K562 (cell line): ENCODE results near the gene COQ2. TPM values are rescaled to one million over a fixed set of nuclear protein-coding genes. Genes with fewer than 3 reads are reported as not detected.
"Not testable (repeated sequence)": the region's sequence is repeated elsewhere in the genome, so short reads cannot be mapped to it uniquely, and the experiment has no call there.

Source experiments
- ATAC-seq: fragments of 200-7000 bp; cut with Tn5 transposase; 3 replicates; pipeline ENCODE4 v1.9.1; 2020; ENCODE audit warnings: moderate library complexity
- BruUV-seq: library from RNA; stranded (reverse); fragments of 400-500 nt; replicated peaks from 2 replicates; lab custom pipeline; 2021; lab: Mats Ljungman, UMichigan
- CTCF ChIA-PET: fragments of 300-600 bp; formaldehyde crosslinking; extraction: SDS; loops from one replicate; lab custom pipeline; 2021; ENCODE audit warnings: low intra/inter-chr PET ratio; lab: Yijun Ruan, JAX
- POLR2A ChIA-PET: fragments of 300-600, 350-650 bp; sonication (Branson Sonifier 250); formaldehyde crosslinking; extraction: SDS; loops from one replicate; lab custom pipeline; 2021; ENCODE audit warnings: antibody characterized with exemption, inconsistent platforms; lab: Yijun Ruan, JAX
- DNase-seq, 4 experiments: peaks; one replicate each; pipeline versions ENCODE4 v3.0.0 to v3.0.0-alpha.2; 2011 to 2018; ENCODE audit warnings: low spot score in 3 of 4, mixed read lengths in 3 of 4; ENCODE audit errors: extremely low read depth in 1 of 4
- FAIRE-seq: peaks from 2 replicates; lab custom pipeline; 2011; peaks lifted over from hg19 to GRCh38; lab: Jason Lieb, UNC
- H2AFZ ChIP-seq: 2 replicates; pipeline ENCODE4 v1.6.0; 2011; ENCODE audit warnings: low read depth, low read length, control low read depth, inconsistent platforms
- H3K27ac ChIP-seq: fragments of 200-600 bp; 3 replicates; pipeline ENCODE4 v1.8.0; 2011; ENCODE audit warnings: low read depth, mild to moderate bottlenecking, control low read depth, inconsistent platforms, low read length, moderate library complexity, mixed read lengths; ENCODE audit errors: extremely low read depth
- H3K27me3 ChIP-seq, 2 experiments: fragments of 300-600 bp in 1 of 2; 2 replicates in 1 of 2; 3 replicates in 1 of 2; pipeline versions ENCODE4 v1.6.0 to v1.8.0; 2011; ENCODE audit warnings: inconsistent platforms in 2 of 2, low read length in 2 of 2, mild to moderate bottlenecking in 1 of 2, mixed read lengths in 1 of 2, moderate library complexity in 1 of 2; ENCODE audit not compliant: control insufficient read depth in 2 of 2, insufficient read depth in 2 of 2
- H3K36me3 ChIP-seq: fragments of 300-600 bp; 3 replicates; pipeline ENCODE4 v1.8.0; 2011; ENCODE audit warnings: mild to moderate bottlenecking, low read length, inconsistent platforms; ENCODE audit not compliant: control insufficient read depth, insufficient read depth
- H3K4me1 ChIP-seq, 2 experiments: fragments of 200-600 bp in 1 of 2; replicated peaks in 1 of 2; 2 replicates in 1 of 2; 3 replicates in 1 of 2; pipeline versions ENCODE4 v1.5.1 to v1.8.0; 2011; ENCODE audit warnings: inconsistent platforms in 2 of 2, low read length in 2 of 2, mild to moderate bottlenecking in 1 of 2, mixed read lengths in 1 of 2, moderate library complexity in 1 of 2; ENCODE audit not compliant: control insufficient read depth in 2 of 2, insufficient read depth in 2 of 2
- H3K4me2 ChIP-seq: 2 replicates; pipeline ENCODE4 v1.6.1; 2011; ENCODE audit warnings: low read length, control low read depth, inconsistent platforms, mixed read lengths; ENCODE audit not compliant: insufficient read depth
- H3K4me3 ChIP-seq: fragments of 200-600 bp; sonication (generic), shearing (Covaris generic); 2 replicates; pipeline ENCODE4 v1.5.1; 2016; ENCODE audit warnings: control low read depth, inconsistent platforms
- H3K79me2 ChIP-seq: fragments of 200-600 bp; 3 replicates; pipeline ENCODE4 v1.8.0; 2011; ENCODE audit warnings: low read length, inconsistent platforms; ENCODE audit not compliant: control insufficient read depth, insufficient read depth
- H3K9ac ChIP-seq, 2 experiments: 2 replicates each; pipeline versions ENCODE4 v1.6.0 to v1.6.1; 2011; ENCODE audit warnings: low read depth in 2 of 2, low read length in 2 of 2, control low read depth in 1 of 2, inconsistent platforms in 1 of 2, mild to moderate bottlenecking in 1 of 2, mixed read lengths in 1 of 2; ENCODE audit not compliant: insufficient read depth in 1 of 2
- H3K9me1 ChIP-seq: one replicate; pipeline ENCODE4 v1.6.0; 2011; ENCODE audit warnings: inconsistent platforms, mild to moderate bottlenecking, low read length, moderate library complexity; ENCODE audit not compliant: control insufficient read depth, insufficient read depth
- H3K9me3 ChIP-seq: replicated peaks from 2 replicates; pipeline ENCODE4 v1.5.1; 2011; ENCODE audit warnings: low read depth, low read length, inconsistent platforms; ENCODE audit not compliant: control insufficient read depth, insufficient read depth
- H4K20me1 ChIP-seq: replicated peaks from 2 replicates; pipeline ENCODE4 v1.6.1; 2011; ENCODE audit warnings: low read length, inconsistent platforms, mixed read lengths; ENCODE audit not compliant: control insufficient read depth, insufficient read depth
- ZNF324 ChIP-seq: fragments of 250-450 bp; sonication (Bioruptor Pico); IDR thresholded peaks from 2 replicates; pipeline ENCODE4 v1.4.0; 2020; ENCODE audit warnings: mild to moderate bottlenecking
- WGBS: fragments of 100-300 bp; shearing (Covaris generic); methylation state at CpG from one replicate; pipeline ENCODE4 v1.1.6; 2016; ENCODE audit warnings: low coverage, mixed read lengths; ENCODE audit not compliant: insufficient coverage; ENCODE audit errors: missing lambda C conversion rate; 5-methylcytosine and 5-hydroxymethylcytosine counted together
- in situ Hi-C: fragments of 300-500 bp; cut with MboI; formaldehyde crosslinking; loops from 4 replicates; pipeline ENCODE4 v1.15.0; 2018; ENCODE audit warnings: inconsistent platforms, mixed read lengths
- intact Hi-C: fragments of 100-400 bp; cut with micrococcal nuclease; formaldehyde crosslinking; loops from 2 replicates; pipeline ENCODE4 v1.14.2; 2022
- polyA plus RNA-seq, 8 experiments: library from polyadenylated mRNA; depleted of rRNA in 4 of 8; stranded (reverse) in 5 of 8; unstranded in 3 of 8; fragments of >200 nt; fragmentation: Nextera tagmentation in 2 of 8; fragmentation: Illumina TruSeq in 1 of 8; extraction: Ambion mirVana in 2 of 8; extraction: Trizol in 1 of 8; gene quantifications; 2 replicates each; pipeline versions ENCODE4 v1.2.1 to v1.2.3, GENCODE V29; 2011 to 2014; ENCODE audit warnings: inconsistent platforms in 1 of 8, missing spikeins in 1 of 8
- total RNA-seq, 7 experiments: library from RNA; depleted of rRNA in 6 of 7; stranded (reverse); fragments of >200 nt in 6 of 7; fragmentation: Illumina TruSeq in 2 of 7; extraction: Trizol in 2 of 7; gene quantifications; 2 replicates each; pipeline versions ENCODE4 v1.2.1 to v1.2.3, GENCODE V29; 2011 to 2021; ENCODE audit warnings: low replicate concordance in 1 of 7
- TF ChIP-seq, protein P1 (sequence below): sonication (generic); formaldehyde crosslinking; IDR thresholded peaks from 2 replicates; pipeline ENCODE4 v1.8.0; 2023; ENCODE audit warnings: mild to moderate bottlenecking, missing genetic modification reagents
- TF ChIP-seq, protein P2 (sequence below): IDR thresholded peaks from 2 replicates; pipeline ENCODE4 v1.6.1; 2012; ENCODE audit warnings: low read depth, low read length, improper control_type of control experiment, borderline replicate concordance
- TF ChIP-seq, protein P3 (sequence below): fragments of 450-650 bp; IDR thresholded peaks from 2 replicates; pipeline ENCODE4 v1.7.0; 2016; ENCODE audit warnings: borderline replicate concordance

The COQ2 gene
- total and polyA plus RNA-seq, 9 of the 15 experiments (the other 6 are each of a cell fraction or from before 2014, with no cell fraction given) = 1.9 to 13.5 (median 11.8) TPM

DNA sequence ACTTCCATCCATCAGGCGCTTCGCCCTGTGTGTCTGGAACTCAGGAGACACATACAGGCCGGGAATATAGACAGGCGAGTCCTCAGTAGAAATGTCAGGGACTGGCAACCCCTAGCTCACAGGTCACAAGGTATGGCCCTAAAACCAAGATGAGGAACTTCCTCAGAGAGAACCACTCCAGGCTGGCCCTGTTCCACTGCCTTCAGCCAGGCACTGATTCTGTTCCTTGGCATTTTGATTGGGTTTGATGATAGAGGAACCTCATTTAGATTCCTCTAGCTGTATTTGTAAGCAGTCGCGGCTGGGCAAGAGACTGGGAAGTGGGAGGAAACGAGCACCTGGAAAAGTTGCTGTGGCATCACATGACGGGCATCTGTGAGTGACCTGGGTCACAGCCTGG lies 41.9 kb upstream of the COQ2 start:
- no peaks in the 10 kb centered on the region for H3K79me2 ChIP-seq
- no peaks in the 10 kb centered on the region for H4K20me1 ChIP-seq
- no peak overlapping the region for H3K4me2 ChIP-seq
- DNase-seq = no peak
- no peak overlapping the region for H2AFZ ChIP-seq
- H3K9me1 ChIP-seq = no peaks in the 10 kb centered on the region
- in situ Hi-C loops = no loop called here
- POLR2A ChIA-PET = interaction anchor here (0.8 kb wide), 1 partner anchor 12 kb away, joined by 4 read pairs; no protein-coding TSS in a partner anchor
- no TSS peak for BruUV-seq
- FAIRE-seq = no peak
- intact Hi-C loops = no loop called here
- H3K27ac ChIP-seq = no peak overlapping the region
- no peak overlapping the region for H3K9ac ChIP-seq
- H3K36me3 ChIP-seq = no peaks in the 10 kb centered on the region
- TF ChIP-seq, protein P1, sequence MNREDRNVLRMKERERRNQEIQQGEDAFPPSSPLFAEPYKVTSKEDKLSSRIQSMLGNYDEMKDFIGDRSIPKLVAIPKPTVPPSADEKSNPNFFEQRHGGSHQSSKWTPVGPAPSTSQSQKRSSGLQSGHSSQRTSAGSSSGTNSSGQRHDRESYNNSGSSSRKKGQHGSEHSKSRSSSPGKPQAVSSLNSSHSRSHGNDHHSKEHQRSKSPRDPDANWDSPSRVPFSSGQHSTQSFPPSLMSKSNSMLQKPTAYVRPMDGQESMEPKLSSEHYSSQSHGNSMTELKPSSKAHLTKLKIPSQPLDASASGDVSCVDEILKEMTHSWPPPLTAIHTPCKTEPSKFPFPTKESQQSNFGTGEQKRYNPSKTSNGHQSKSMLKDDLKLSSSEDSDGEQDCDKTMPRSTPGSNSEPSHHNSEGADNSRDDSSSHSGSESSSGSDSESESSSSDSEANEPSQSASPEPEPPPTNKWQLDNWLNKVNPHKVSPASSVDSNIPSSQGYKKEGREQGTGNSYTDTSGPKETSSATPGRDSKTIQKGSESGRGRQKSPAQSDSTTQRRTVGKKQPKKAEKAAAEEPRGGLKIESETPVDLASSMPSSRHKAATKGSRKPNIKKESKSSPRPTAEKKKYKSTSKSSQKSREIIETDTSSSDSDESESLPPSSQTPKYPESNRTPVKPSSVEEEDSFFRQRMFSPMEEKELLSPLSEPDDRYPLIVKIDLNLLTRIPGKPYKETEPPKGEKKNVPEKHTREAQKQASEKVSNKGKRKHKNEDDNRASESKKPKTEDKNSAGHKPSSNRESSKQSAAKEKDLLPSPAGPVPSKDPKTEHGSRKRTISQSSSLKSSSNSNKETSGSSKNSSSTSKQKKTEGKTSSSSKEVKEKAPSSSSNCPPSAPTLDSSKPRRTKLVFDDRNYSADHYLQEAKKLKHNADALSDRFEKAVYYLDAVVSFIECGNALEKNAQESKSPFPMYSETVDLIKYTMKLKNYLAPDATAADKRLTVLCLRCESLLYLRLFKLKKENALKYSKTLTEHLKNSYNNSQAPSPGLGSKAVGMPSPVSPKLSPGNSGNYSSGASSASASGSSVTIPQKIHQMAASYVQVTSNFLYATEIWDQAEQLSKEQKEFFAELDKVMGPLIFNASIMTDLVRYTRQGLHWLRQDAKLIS (CRISPR knock-in tag) = no peak
- TF ChIP-seq, protein P2, sequence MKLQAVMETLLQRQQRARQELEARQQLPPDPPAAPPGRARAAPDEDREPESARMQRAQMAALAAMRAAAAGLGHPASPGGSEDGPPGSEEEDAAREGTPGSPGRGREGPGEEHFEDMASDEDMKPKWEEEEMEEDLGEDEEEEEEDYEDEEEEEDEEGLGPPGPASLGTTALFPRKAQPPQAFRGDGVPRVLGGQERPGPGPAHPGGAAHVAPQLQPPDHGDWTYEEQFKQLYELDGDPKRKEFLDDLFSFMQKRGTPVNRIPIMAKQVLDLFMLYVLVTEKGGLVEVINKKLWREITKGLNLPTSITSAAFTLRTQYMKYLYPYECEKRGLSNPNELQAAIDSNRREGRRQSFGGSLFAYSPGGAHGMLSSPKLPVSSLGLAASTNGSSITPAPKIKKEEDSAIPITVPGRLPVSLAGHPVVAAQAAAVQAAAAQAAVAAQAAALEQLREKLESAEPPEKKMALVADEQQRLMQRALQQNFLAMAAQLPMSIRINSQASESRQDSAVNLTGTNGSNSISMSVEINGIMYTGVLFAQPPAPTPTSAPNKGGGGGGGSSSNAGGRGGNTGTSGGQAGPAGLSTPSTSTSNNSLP = no peak
- TF ChIP-seq, protein P3, sequence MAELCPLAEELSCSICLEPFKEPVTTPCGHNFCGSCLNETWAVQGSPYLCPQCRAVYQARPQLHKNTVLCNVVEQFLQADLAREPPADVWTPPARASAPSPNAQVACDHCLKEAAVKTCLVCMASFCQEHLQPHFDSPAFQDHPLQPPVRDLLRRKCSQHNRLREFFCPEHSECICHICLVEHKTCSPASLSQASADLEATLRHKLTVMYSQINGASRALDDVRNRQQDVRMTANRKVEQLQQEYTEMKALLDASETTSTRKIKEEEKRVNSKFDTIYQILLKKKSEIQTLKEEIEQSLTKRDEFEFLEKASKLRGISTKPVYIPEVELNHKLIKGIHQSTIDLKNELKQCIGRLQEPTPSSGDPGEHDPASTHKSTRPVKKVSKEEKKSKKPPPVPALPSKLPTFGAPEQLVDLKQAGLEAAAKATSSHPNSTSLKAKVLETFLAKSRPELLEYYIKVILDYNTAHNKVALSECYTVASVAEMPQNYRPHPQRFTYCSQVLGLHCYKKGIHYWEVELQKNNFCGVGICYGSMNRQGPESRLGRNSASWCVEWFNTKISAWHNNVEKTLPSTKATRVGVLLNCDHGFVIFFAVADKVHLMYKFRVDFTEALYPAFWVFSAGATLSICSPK = no peak
- TF ChIP-seq ZNF324 (CRISPR knock-in tag) = no peak
- H3K27me3 ChIP-seq = peaks cover 26 to 27% of the 10 kb centered on the region in 2 experiments; a peak in 4 of 5 replicates
- no peaks in the 10 kb centered on the region for H3K9me3 ChIP-seq
- ATAC-seq = no peak
- H3K4me3 ChIP-seq = no peak overlapping the region
- WGBS = 1% methylated on average over 8 of the region's 8 CpGs
- CTCF ChIA-PET = no interaction called here
- peaks cover 0 to 4% of the 10 kb centered on the region in 2 experiments; a peak in 2 of 5 replicates for H3K4me1 ChIP-seq

DNA sequence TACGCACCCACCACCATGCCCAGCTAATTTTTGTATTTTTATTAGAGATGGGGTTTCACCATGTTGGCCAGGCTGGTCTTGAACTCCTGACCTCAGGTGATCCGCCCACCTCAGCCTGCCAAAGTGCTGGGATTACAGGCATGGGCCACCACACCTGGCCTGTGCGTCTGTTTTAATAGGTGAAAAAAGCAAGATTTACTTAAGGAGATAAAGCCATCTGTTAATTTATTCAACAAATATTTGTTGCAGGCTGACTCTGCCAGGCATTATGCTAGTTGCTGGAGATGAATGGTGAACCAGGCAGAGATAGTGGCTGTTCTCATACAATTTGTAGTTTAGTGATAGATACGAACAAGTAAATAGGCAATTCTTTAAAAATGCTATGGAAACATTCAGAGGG lies 40.7 kb upstream of the COQ2 start:
- in situ Hi-C loops, H3K9me3 ChIP-seq, FAIRE-seq, H3K4me1 ChIP-seq, ATAC-seq, CTCF ChIA-PET, H4K20me1 ChIP-seq, intact Hi-C loops, H3K79me2 ChIP-seq, DNase-seq, H3K27ac ChIP-seq, H3K4me3 ChIP-seq, H3K9ac ChIP-seq, H3K9me1 ChIP-seq, H3K36me3 ChIP-seq, H3K4me2 ChIP-seq, POLR2A ChIA-PET, BruUV-seq, H2AFZ ChIP-seq: not testable (repeated sequence)
- WGBS = 3% methylated on average over 4 of the region's 4 CpGs
- peaks cover 32% of the 10 kb centered on the region in 2 experiments; a peak in 4 of 5 replicates for H3K27me3 ChIP-seq
